Ovary (tissue), 9 donors: ENCODE data around the gene KMT2B. TPM values are rescaled to one million over a fixed set of nuclear protein-coding genes. Genes with fewer than 3 reads are reported as not detected.

ENCODE experiments used
- DNase-seq, 5 donors: peaks; one replicate each; pipeline ENCODE4 v3.0.0-alpha.2; 2019 to 2020
- H3K27ac ChIP-seq, 2 donors: fragments of 200-600 bp; one replicate each; pipeline versions ENCODE4 v1.5.1 to v1.8.0; 2019 to 2022
- H3K27me3 ChIP-seq: fragments of 200-600 bp; one replicate; pipeline ENCODE4 v1.8.0; 2022
- H3K36me3 ChIP-seq: fragments of 200-600 bp; sonication (generic); one replicate; pipeline ENCODE4 v1.5.1; 2019
- H3K4me1 ChIP-seq: one replicate; pipeline ENCODE4 v1.8.1; 2013; ENCODE audit warnings: mild to moderate bottlenecking, moderate library complexity; ENCODE audit not compliant: insufficient read depth
- H3K4me3 ChIP-seq: fragments of 200-600 bp; sonication (generic); one replicate; pipeline ENCODE4 v1.5.1; 2017
- H3K9me3 ChIP-seq, 2 donors: fragments of 200-600 bp in 1 of 2; sonication (generic) in 1 of 2; one replicate each; pipeline versions ENCODE4 v1.5.1 to v1.8.1; 2013 to 2019; ENCODE audit warnings: mild to moderate bottlenecking in 1 of 2, moderate library complexity in 1 of 2
- CTCF ChIP-seq, 3 donors: fragments of 450-650 bp in 2 of 3; fragments of 200-600 bp in 1 of 3; IDR thresholded peaks; one replicate each; pipeline versions ENCODE4 v1.5.1 to v1.8.0; 2016 to 2022; ENCODE audit warnings: antibody characterized with exemption in 3 of 3, mild to moderate bottlenecking in 1 of 3
- EP300 ChIP-seq: sonication (generic); formaldehyde crosslinking; IDR thresholded peaks from one replicate; pipeline ENCODE4 v1.6.1; 2017; ENCODE audit warnings: antibody characterized with exemption
- POLR2A ChIP-seq: fragments of 450-650 bp; IDR thresholded peaks from one replicate; pipeline ENCODE4 v1.6.1; 2017; ENCODE audit warnings: antibody characterized with exemption, mild to moderate bottlenecking, moderate library complexity
- WGBS, 3 donors: extraction: QIAGEN DNeasy Blood & Tissue Kit in 1 of 3; methylation state at CpG; one replicate each; pipeline versions ENCODE4 v1.1.5 to v1.1.7; 2013 to 2017; 5-methylcytosine and 5-hydroxymethylcytosine counted together
- intact Hi-C, 4 donors: fragments of 100-400 bp; cut with DNase I; formaldehyde crosslinking; loops; one replicate each; pipeline versions ENCODE4 v1.11.0 to v1.15.1; 2022 to 2023
- polyA plus RNA-seq, 2 donors: library from polyadenylated mRNA; stranded (reverse); fragments of 200-250 nt in 1 of 2; fragments of 350-450 nt in 1 of 2; fragmentation: Illumina TruSeq in 1 of 2; extraction: RNeasy Lipid Tissue Mini Kit (QIAGEN cat#74804) in 1 of 2; gene quantifications; one replicate each; pipeline ENCODE4 v1.2.3, GENCODE V29; 2013 to 2014
- total RNA-seq, 7 donors: library from RNA; depleted of rRNA in 2 of 7; stranded (reverse); fragments of >200 nt in 2 of 7; fragmentation: NEBNext Ultra II Directional in 3 of 7; extraction: Animal tissue kit (Norgen Biotek cat#: 25700) in 3 of 7; gene quantifications; one replicate each; pipeline versions ENCODE4 v1.1.0 to v1.2.4, GENCODE V29; 2016 to 2023
- donor health status: DM: no; HTN: no; CAD: no; lungs with moderate emphysema.
- donor health status: DM: no; HTN: no; CAD: no.
- donor health status: Bipolar disorder and iron deficiency.
- donor health status: DM: yes; HTN: yes; CAD: no.
- donor health status: DM: no; HTN: no; CAD: no.
- donor health status: DM: yes; HTN: yes; CAD: no.

The KMT2B gene
- total and polyA plus RNA-seq, 9 donors, result 8.8 to 53.7 (median 34.1) TPM

DNA sequence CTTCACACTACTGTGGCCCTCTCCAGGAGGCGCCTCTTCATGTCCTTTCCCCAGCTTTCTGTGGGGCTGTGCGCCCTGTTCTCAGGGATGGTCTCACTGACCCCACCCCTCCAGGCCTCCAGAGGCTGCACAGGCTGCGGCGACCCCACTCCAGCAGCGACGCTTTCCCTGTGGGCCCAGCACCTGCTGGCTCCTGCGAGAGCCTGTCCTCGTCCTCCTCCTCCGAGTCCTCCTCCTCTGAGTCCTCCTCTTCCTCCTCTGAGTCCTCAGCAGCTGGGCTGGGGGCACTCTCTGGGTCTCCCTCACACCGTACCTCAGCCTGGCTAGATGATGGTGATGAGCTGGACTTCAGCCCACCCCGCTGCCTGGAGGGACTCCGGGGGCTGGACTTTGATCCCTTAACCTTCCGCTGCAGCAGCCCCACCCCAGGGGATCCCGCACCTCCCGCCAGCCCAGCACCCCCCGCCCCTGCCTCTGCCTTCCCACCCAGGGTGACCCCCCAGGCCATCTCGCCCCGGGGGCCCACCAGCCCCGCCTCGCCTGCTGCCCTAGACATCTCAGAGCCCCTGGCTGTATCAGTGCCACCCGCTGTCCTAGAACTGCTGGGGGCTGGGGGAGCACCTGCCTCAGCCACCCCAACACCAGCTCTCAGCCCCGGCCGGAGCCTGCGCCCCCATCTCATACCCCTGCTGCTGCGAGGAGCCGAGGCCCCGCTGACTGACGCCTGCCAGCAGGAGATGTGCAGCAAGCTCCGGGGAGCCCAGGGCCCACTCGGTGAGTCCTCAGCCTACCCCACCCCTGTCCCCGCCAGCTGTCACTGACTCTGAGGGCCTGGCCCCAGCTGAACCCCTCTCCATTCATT is 68.7 kb downstream of the KMT2B start:
- H3K4me3 ChIP-seq, result no peak overlapping the region
- no peak overlapping the region for H3K27ac ChIP-seq
- peak in 1 of 5 donors; percentile 25 for DNase-seq
- no peaks in the 10 kb centered on the region for H3K27me3 ChIP-seq
- no peaks in the 10 kb centered on the region for H3K36me3 ChIP-seq
- no peak for TF ChIP-seq CTCF (IDR thresholded peaks at IDR 0.05)
- TF ChIP-seq POLR2A, result no peak
- TF ChIP-seq EP300, result no peak
- no peaks in the 10 kb centered on the region for H3K4me1 ChIP-seq
- intact Hi-C loops, result loop anchor here in 1 of 4 donors (10.0 kb wide), 1 partner anchor 138 kb away; no protein-coding TSS in a partner anchor
- WGBS, 3 donors, result 87 to 91% (median 88%) methylated on average over 28 to 31 of the region's 31 CpGs
- no peaks in the 10 kb centered on the region for H3K9me3 ChIP-seq

GRCh38 chr19:35787227-35787799 is 69.5 kb downstream of the KMT2B start:
- Histone ChIP-seq H3K9me3 (no peaks in the 10 kb centered on the region), H3K36me3 (no peaks in the 10 kb centered on the region), H3K27me3 (no peaks in the 10 kb centered on the region), H3K4me1 (no peaks in the 10 kb centered on the region), H3K4me3 (no peak overlapping the region), H3K27ac (no peak overlapping the region)
- TF ChIP-seq CTCF (IDR thresholded peaks at IDR 0.05) (no peak), POLR2A (no peak), EP300 (no peak)
- DNase-seq, result no peak
- 83 to 91% (median 89%) methylated on average over 12 to 15 of the region's 15 CpGs for WGBS, 3 donors
- intact Hi-C loops, result loop anchor here in 1 of 4 donors (10.0 kb wide), 1 partner anchor 137 kb away; no protein-coding TSS in a partner anchor

Other genes with a start within 250 kb of the KMT2B start
- 1 to 10 TPM in 1 of 7 donors, under 1 TPM in 4, not detected in 2; 0.54 to 1.6 (median 0.75) TPM for gene KRTDAP, start 227.5 kb upstream of the KMT2B start, total RNA-seq
- gene KRTDAP, start 227.5 kb upstream of the KMT2B start, polyA plus RNA-seq, result not detected
- gene DMKN, start 204.4 kb upstream of the KMT2B start, total RNA-seq, result 100 to 1,000 TPM in 3 of 7 donors, 10 to 100 TPM in 4; 82.1 to 177 (median 98.4) TPM
- 10 to 100 TPM; 58.3 to 59.0 TPM for gene DMKN, start 204.4 kb upstream of the KMT2B start, polyA plus RNA-seq
- not detected for gene SBSN, start 189.7 kb upstream of the KMT2B start, total RNA-seq
- not detected for gene SBSN, start 189.7 kb upstream of the KMT2B start, polyA plus RNA-seq
- gene GAPDHS, start 184.5 kb upstream of the KMT2B start, total RNA-seq, result not detected
- not detected for gene GAPDHS, start 184.5 kb upstream of the KMT2B start, polyA plus RNA-seq
- 10 to 100 TPM; 61.4 to 87.7 (median 66.8) TPM for gene TMEM147, start 172.4 kb upstream of the KMT2B start, total RNA-seq
- 100 to 1,000 TPM in 1 of 2 donors, 10 to 100 TPM in 1; 80.9 to 105 TPM for gene TMEM147, start 172.4 kb upstream of the KMT2B start, polyA plus RNA-seq
- gene ATP4A, start 154.3 kb upstream of the KMT2B start, total RNA-seq, result not detected
- gene ATP4A, start 154.3 kb upstream of the KMT2B start, polyA plus RNA-seq, result under 1 TPM in 1 of 2 donors, not detected in 1; 0.02 TPM
- gene PMIS2, start 131.8 kb upstream of the KMT2B start, total RNA-seq, result not detected
- not detected for gene PMIS2, start 131.8 kb upstream of the KMT2B start, polyA plus RNA-seq
- 10 to 100 TPM; 10.6 to 24.5 (median 19.5) TPM for gene HAUS5, start 105.3 kb upstream of the KMT2B start, total RNA-seq
- gene HAUS5, start 105.3 kb upstream of the KMT2B start, polyA plus RNA-seq, result 10 to 100 TPM in 1 of 2 donors, 1 to 10 TPM in 1; 8.8 to 14.8 TPM
- gene RBM42, start 89.0 kb upstream of the KMT2B start, total RNA-seq, result 10 to 100 TPM; 43.0 to 90.4 (median 78.1) TPM
- gene RBM42, start 89.0 kb upstream of the KMT2B start, polyA plus RNA-seq, result 10 to 100 TPM in 1 of 2 donors, 1 to 10 TPM in 1; 6.1 to 68.0 TPM
- 1 to 10 TPM in 5 of 7 donors, under 1 TPM in 2; 0.79 to 2.5 (median 1.4) TPM for gene ETV2, start 76.3 kb upstream of the KMT2B start, total RNA-seq
- gene ETV2, start 76.3 kb upstream of the KMT2B start, polyA plus RNA-seq, result 1 to 10 TPM in 1 of 2 donors, not detected in 1; 1.9 TPM
- gene COX6B1, start 69.7 kb upstream of the KMT2B start, total RNA-seq, result 100 to 1,000 TPM; 181 to 320 (median 243) TPM
- 100 to 1,000 TPM; 466 to 601 TPM for gene COX6B1, start 69.7 kb upstream of the KMT2B start, polyA plus RNA-seq
- not detected for gene UPK1A, start 51.5 kb upstream of the KMT2B start, total RNA-seq
- under 1 TPM; 0.06 to 0.20 TPM for gene UPK1A, start 51.5 kb upstream of the KMT2B start, polyA plus RNA-seq
- under 1 TPM in 1 of 7 donors, not detected in 6; 0.41 TPM for gene ZBTB32, start 13.4 kb upstream of the KMT2B start, total RNA-seq
- gene ZBTB32, start 13.4 kb upstream of the KMT2B start, polyA plus RNA-seq, result not detected
- gene IGFLR1, start 24.4 kb downstream of the KMT2B start, total RNA-seq, result 10 to 100 TPM in 3 of 7 donors, 1 to 10 TPM in 4; 3.6 to 12.8 (median 7.6) TPM
- gene IGFLR1, start 24.4 kb downstream of the KMT2B start, polyA plus RNA-seq, result 1 to 10 TPM in 1 of 2 donors, under 1 TPM in 1; 0.93 to 9.0 TPM
- 10 to 100 TPM; 16.7 to 37.5 (median 25.6) TPM for gene U2AF1L4, start 27.4 kb downstream of the KMT2B start, total RNA-seq
- 10 to 100 TPM; 16.7 to 37.7 TPM for gene U2AF1L4, start 27.4 kb downstream of the KMT2B start, polyA plus RNA-seq
- 10 to 100 TPM; 23.4 to 90.4 (median 44.9) TPM for gene PSENEN, start 27.6 kb downstream of the KMT2B start, total RNA-seq
- gene PSENEN, start 27.6 kb downstream of the KMT2B start, polyA plus RNA-seq, result 10 to 100 TPM; 34.0 to 44.6 TPM
- 10 to 100 TPM; 14.5 to 25.6 (median 19.1) TPM for gene LIN37, start 30.6 kb downstream of the KMT2B start, total RNA-seq
- 10 to 100 TPM in 1 of 2 donors, 1 to 10 TPM in 1; 9.8 to 24.1 TPM for gene LIN37, start 30.6 kb downstream of the KMT2B start, polyA plus RNA-seq
- gene HSPB6, start 39.0 kb downstream of the KMT2B start, total RNA-seq, result 100 to 1,000 TPM in 6 of 7 donors, 10 to 100 TPM in 1; 44.9 to 276 (median 232) TPM
- 100 to 1,000 TPM; 101 to 434 TPM for gene HSPB6, start 39.0 kb downstream of the KMT2B start, polyA plus RNA-seq
- gene PROSER3, start 40.2 kb downstream of the KMT2B start, total RNA-seq, result 10 to 100 TPM in 5 of 7 donors, 1 to 10 TPM in 2; 3.3 to 59.0 (median 32.0) TPM
- gene PROSER3, start 40.2 kb downstream of the KMT2B start, polyA plus RNA-seq, result 10 to 100 TPM; 12.6 to 12.9 TPM
- gene ARHGAP33, start 57.6 kb downstream of the KMT2B start, total RNA-seq, result 10 to 100 TPM; 14.7 to 52.7 (median 46.1) TPM
- 10 to 100 TPM in 1 of 2 donors, under 1 TPM in 1; 0.95 to 18.5 TPM for gene ARHGAP33, start 57.6 kb downstream of the KMT2B start, polyA plus RNA-seq
- under 1 TPM in 1 of 7 donors, not detected in 6; 0.41 TPM for gene PRODH2, start 94.8 kb downstream of the KMT2B start, total RNA-seq
- gene PRODH2, start 94.8 kb downstream of the KMT2B start, polyA plus RNA-seq, result not detected
- gene NPHS1, start 134.5 kb downstream of the KMT2B start, total RNA-seq, result 1 to 10 TPM in 1 of 7 donors, under 1 TPM in 1, not detected in 5; 0.12 to 1.0 TPM
- gene NPHS1, start 134.5 kb downstream of the KMT2B start, polyA plus RNA-seq, result under 1 TPM in 1 of 2 donors, not detected in 1; 0.01 TPM
- under 1 TPM in 2 of 7 donors, not detected in 5; 0.12 to 0.15 TPM for gene KIRREL2, start 138.9 kb downstream of the KMT2B start, total RNA-seq
- gene KIRREL2, start 138.9 kb downstream of the KMT2B start, polyA plus RNA-seq, result under 1 TPM; 0.02 to 0.05 TPM
- 10 to 100 TPM in 1 of 7 donors, 1 to 10 TPM in 3, under 1 TPM in 3; 0.55 to 10.1 (median 1.5) TPM for gene APLP1, start 150.6 kb downstream of the KMT2B start, total RNA-seq
- 1 to 10 TPM; 1.6 to 3.0 TPM for gene APLP1, start 150.6 kb downstream of the KMT2B start, polyA plus RNA-seq
- 10 to 100 TPM; 10.4 to 23.7 (median 14.6) TPM for gene NFKBID, start 182.5 kb downstream of the KMT2B start, total RNA-seq
- 1 to 10 TPM; 4.8 to 5.0 TPM for gene NFKBID, start 182.5 kb downstream of the KMT2B start, polyA plus RNA-seq
- gene HCST, start 184.5 kb downstream of the KMT2B start, total RNA-seq, result 1 to 10 TPM in 6 of 7 donors, under 1 TPM in 1; 0.92 to 6.3 (median 5.5) TPM
- gene HCST, start 184.5 kb downstream of the KMT2B start, polyA plus RNA-seq, result 1 to 10 TPM; 8.5 to 9.2 TPM
- 10 to 100 TPM in 6 of 7 donors, 1 to 10 TPM in 1; 9.2 to 41.5 (median 31.4) TPM for gene TYROBP, start 190.3 kb downstream of the KMT2B start, total RNA-seq
- gene TYROBP, start 190.3 kb downstream of the KMT2B start, polyA plus RNA-seq, result 100 to 1,000 TPM in 1 of 2 donors, 10 to 100 TPM in 1; 55.1 to 135 TPM
- 10 to 100 TPM; 10.6 to 31.2 (median 21.9) TPM for gene LRFN3, start 218.4 kb downstream of the KMT2B start, total RNA-seq
- gene LRFN3, start 218.4 kb downstream of the KMT2B start, polyA plus RNA-seq, result 10 to 100 TPM in 1 of 2 donors, 1 to 10 TPM in 1; 6.4 to 13.4 TPM